ENCODE results near the gene AKAP11. TPM values are rescaled to one million over a fixed set of nuclear protein-coding genes. Genes with fewer than 3 reads are reported as not detected.

The AKAP11 gene
- total and polyA plus RNA-seq, 2 experiments from 2014 or later, result 4.3 to 21.6 TPM

DNA sequence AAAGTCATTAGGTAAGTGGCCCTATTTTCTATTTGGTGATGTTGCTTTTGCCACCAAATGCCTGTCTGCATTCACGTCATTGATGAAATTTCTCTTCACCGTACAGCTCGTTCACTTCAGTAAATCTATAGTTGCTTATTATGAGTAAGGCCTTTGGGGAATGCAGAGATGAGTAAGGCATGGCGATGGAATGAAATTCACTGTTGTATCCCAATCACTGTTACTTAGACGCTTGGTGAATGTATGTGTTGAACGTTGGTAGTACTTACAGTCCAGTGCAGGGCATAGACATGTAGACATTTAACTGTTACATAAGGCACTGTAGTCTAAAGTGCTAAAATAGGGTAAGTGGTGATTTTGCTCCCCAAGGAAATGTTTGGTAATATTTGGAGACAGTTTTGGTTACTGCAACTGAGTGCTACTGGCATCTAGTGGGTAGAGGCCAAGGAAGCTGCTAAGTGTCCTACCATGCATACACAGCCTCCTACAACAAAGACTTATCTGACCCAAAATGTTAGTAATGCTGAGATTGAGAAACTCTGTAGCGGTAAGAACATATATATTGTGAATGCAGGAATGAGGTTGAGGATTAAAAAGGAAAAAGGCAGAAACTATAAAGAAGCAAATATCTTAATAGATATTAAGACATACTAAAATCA is 5.8 kb downstream of the AKAP11 start:
- no peak overlapping the region for H3K4me3 ChIP-seq
- 0 out of 2 replicates have a peak, but pooled peaks cover 1% of the 10 kb centered on the region for H3F3A ChIP-seq (replicated peaks; ENCODE audit: low read depth)
- Mint-ChIP-seq H3K27me3 (ENCODE audit: insufficient read depth, low read depth, poor library complexity) (no peaks in the 10 kb centered on the region), H3K4me1 (peaks cover 44% of the 10 kb centered on the region), H3K27ac (no peak overlapping the region), H3K9me3 (peaks cover 4% of the 10 kb centered on the region; the same call in 2 of the 3 replicates), H3K4me3 (no peak overlapping the region), H3K36me3 (ENCODE audit: low read depth) (no peaks in the 10 kb centered on the region; the same call in 2 of the 3 replicates)
- no peak for DNase-seq (ENCODE audit: low spot score)
- no peak overlapping the region; the same call in 1 of the 2 replicates for H3K4me2 ChIP-seq
- H2AFZ ChIP-seq, result no peak overlapping the region
- H3K27me3 ChIP-seq (ENCODE audit: insufficient read depth), result no peaks in the 10 kb centered on the region
- no peaks in the 10 kb centered on the region for H3K36me3 ChIP-seq (ENCODE audit: insufficient read depth)
- no peak for ATAC-seq
- H4K20me1 ChIP-seq (replicated peaks; ENCODE audit: insufficient read depth), result no peaks in the 10 kb centered on the region
- no peak overlapping the region for H3K27ac ChIP-seq (ENCODE audit: low read depth)
- no peaks in the 10 kb centered on the region for H3K9me2 ChIP-seq (ENCODE audit: insufficient read depth)
- TF ChIP-seq EZH2phosphoT487 (IDR thresholded peaks at IDR 0.05; ENCODE audit: unreplicated experiment) (no peak), ETS1 (IDR thresholded peaks at IDR 0.05) (no peak), NANOG (IDR thresholded peaks at IDR 0.05; ENCODE audit: borderline replicate concordance) (no peak), JUNB (IDR thresholded peaks at IDR 0.05; ENCODE audit: unreplicated experiment) (no peak), ZNF114 (CRISPR knock-in tag; IDR thresholded peaks at IDR 0.05) (no peak), CREB1 (CRISPR knock-in tag; IDR thresholded peaks at IDR 0.05; ENCODE audit: low read depth) (no peak), STAT1 (IDR thresholded peaks at IDR 0.05; ENCODE audit: unreplicated experiment) (no peak), EZH2 (IDR thresholded peaks at IDR 0.05; ENCODE audit: low read depth, unreplicated experiment) (no peak), ZNF331 (CRISPR knock-in tag; IDR thresholded peaks at IDR 0.05; ENCODE audit: low read depth) (no peak), POLR2AphosphoS5 (IDR thresholded peaks at IDR 0.05; ENCODE audit: low read depth) (no peak)
- TF ChIP-seq, protein P1, sequence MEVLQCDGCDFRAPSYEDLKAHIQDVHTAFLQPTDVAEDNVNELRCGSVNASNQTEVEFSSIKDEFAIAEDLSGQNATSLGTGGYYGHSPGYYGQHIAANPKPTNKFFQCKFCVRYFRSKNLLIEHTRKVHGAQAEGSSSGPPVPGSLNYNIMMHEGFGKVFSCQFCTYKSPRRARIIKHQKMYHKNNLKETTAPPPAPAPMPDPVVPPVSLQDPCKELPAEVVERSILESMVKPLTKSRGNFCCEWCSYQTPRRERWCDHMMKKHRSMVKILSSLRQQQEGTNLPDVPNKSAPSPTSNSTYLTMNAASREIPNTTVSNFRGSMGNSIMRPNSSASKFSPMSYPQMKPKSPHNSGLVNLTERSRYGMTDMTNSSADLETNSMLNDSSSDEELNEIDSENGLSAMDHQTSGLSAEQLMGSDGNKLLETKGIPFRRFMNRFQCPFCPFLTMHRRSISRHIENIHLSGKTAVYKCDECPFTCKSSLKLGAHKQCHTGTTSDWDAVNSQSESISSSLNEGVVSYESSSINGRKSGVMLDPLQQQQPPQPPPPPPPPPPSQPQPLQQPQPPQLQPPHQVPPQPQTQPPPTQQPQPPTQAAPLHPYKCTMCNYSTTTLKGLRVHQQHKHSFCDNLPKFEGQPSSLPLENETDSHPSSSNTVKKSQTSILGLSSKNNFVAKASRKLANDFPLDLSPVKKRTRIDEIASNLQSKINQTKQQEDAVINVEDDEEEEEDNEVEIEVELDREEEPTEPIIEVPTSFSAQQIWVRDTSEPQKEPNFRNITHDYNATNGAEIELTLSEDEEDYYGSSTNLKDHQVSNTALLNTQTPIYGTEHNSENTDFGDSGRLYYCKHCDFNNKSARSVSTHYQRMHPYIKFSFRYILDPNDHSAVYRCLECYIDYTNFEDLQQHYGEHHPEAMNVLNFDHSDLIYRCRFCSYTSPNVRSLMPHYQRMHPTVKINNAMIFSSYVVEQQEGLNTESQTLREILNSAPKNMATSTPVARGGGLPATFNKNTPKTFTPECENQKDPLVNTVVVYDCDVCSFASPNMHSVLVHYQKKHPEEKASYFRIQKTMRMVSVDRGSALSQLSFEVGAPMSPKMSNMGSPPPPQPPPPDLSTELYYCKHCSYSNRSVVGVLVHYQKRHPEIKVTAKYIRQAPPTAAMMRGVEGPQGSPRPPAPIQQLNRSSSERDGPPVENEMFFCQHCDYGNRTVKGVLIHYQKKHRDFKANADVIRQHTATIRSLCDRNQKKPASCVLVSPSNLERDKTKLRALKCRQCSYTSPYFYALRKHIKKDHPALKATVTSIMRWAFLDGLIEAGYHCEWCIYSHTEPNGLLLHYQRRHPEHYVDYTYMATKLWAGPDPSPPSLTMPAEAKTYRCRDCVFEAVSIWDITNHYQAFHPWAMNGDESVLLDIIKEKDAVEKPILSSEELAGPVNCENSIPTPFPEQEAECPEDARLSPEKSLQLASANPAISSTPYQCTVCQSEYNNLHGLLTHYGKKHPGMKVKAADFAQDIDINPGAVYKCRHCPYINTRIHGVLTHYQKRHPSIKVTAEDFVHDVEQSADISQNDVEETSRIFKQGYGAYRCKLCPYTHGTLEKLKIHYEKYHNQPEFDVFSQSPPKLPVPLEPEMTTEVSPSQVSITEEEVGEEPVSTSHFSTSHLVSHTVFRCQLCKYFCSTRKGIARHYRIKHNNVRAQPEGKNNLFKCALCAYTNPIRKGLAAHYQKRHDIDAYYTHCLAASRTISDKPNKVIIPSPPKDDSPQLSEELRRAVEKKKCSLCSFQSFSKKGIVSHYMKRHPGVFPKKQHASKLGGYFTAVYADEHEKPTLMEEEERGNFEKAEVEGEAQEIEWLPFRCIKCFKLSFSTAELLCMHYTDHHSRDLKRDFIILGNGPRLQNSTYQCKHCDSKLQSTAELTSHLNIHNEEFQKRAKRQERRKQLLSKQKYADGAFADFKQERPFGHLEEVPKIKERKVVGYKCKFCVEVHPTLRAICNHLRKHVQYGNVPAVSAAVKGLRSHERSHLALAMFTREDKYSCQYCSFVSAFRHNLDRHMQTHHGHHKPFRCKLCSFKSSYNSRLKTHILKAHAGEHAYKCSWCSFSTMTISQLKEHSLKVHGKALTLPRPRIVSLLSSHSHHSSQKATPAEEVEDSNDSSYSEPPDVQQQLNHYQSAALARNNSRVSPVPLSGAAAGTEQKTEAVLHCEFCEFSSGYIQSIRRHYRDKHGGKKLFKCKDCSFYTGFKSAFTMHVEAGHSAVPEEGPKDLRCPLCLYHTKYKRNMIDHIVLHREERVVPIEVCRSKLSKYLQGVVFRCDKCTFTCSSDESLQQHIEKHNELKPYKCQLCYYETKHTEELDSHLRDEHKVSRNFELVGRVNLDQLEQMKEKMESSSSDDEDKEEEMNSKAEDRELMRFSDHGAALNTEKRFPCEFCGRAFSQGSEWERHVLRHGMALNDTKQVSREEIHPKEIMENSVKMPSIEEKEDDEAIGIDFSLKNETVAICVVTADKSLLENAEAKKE (CRISPR knock-in tag; IDR thresholded peaks at IDR 0.05), result no peak
- TF ChIP-seq, protein P2, sequence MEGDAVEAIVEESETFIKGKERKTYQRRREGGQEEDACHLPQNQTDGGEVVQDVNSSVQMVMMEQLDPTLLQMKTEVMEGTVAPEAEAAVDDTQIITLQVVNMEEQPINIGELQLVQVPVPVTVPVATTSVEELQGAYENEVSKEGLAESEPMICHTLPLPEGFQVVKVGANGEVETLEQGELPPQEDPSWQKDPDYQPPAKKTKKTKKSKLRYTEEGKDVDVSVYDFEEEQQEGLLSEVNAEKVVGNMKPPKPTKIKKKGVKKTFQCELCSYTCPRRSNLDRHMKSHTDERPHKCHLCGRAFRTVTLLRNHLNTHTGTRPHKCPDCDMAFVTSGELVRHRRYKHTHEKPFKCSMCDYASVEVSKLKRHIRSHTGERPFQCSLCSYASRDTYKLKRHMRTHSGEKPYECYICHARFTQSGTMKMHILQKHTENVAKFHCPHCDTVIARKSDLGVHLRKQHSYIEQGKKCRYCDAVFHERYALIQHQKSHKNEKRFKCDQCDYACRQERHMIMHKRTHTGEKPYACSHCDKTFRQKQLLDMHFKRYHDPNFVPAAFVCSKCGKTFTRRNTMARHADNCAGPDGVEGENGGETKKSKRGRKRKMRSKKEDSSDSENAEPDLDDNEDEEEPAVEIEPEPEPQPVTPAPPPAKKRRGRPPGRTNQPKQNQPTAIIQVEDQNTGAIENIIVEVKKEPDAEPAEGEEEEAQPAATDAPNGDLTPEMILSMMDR (conservative IDR thresholded peaks at IDR 0.05; ENCODE audit: low read depth in 2 of 2), result no peak
- TF ChIP-seq, protein P3, sequence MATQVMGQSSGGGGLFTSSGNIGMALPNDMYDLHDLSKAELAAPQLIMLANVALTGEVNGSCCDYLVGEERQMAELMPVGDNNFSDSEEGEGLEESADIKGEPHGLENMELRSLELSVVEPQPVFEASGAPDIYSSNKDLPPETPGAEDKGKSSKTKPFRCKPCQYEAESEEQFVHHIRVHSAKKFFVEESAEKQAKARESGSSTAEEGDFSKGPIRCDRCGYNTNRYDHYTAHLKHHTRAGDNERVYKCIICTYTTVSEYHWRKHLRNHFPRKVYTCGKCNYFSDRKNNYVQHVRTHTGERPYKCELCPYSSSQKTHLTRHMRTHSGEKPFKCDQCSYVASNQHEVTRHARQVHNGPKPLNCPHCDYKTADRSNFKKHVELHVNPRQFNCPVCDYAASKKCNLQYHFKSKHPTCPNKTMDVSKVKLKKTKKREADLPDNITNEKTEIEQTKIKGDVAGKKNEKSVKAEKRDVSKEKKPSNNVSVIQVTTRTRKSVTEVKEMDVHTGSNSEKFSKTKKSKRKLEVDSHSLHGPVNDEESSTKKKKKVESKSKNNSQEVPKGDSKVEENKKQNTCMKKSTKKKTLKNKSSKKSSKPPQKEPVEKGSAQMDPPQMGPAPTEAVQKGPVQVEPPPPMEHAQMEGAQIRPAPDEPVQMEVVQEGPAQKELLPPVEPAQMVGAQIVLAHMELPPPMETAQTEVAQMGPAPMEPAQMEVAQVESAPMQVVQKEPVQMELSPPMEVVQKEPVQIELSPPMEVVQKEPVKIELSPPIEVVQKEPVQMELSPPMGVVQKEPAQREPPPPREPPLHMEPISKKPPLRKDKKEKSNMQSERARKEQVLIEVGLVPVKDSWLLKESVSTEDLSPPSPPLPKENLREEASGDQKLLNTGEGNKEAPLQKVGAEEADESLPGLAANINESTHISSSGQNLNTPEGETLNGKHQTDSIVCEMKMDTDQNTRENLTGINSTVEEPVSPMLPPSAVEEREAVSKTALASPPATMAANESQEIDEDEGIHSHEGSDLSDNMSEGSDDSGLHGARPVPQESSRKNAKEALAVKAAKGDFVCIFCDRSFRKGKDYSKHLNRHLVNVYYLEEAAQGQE (IDR thresholded peaks at IDR 0.05; ENCODE audit: unreplicated experiment), result no peak
- peaks cover 35% of the 10 kb centered on the region for H3K4me1 ChIP-seq (ENCODE audit: insufficient read depth)
- peaks cover 100% of the 10 kb centered on the region for H3K79me2 ChIP-seq (replicated peaks; ENCODE audit: insufficient read depth)
